HFF-Myc (cell line): ENCODE data around the gene LRPAP1.
"Not testable (repeated sequence)": the region's sequence is repeated elsewhere in the genome, so short reads cannot be mapped to it uniquely, and the experiment has no call there.

Experiments
- DNase-seq: peaks from one replicate; pipeline ENCODE4 v3.0.0-alpha.2; 2011; ENCODE audit warnings: low read depth; ENCODE audit errors: extremely low read depth
- H3K4me3 ChIP-seq: replicated peaks from 2 replicates; pipeline ENCODE4 v1.5.1; 2011; ENCODE audit warnings: low read depth, mild to moderate bottlenecking, control low read depth, low read length
- CTCF ChIP-seq: IDR thresholded peaks from 2 replicates; pipeline ENCODE4 v1.5.1; 2012; ENCODE audit warnings: mild to moderate bottlenecking, low read depth, low read length, control low read depth; ENCODE audit errors: missing control alignments

Gene LRPAP1, protein sequence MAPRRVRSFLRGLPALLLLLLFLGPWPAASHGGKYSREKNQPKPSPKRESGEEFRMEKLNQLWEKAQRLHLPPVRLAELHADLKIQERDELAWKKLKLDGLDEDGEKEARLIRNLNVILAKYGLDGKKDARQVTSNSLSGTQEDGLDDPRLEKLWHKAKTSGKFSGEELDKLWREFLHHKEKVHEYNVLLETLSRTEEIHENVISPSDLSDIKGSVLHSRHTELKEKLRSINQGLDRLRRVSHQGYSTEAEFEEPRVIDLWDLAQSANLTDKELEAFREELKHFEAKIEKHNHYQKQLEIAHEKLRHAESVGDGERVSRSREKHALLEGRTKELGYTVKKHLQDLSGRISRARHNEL

GRCh38 chr4:3531879-3532750 is at the start of gene LRPAP1:
Gene LRPAP1 (minus strand): TSS chr4:3532422. CDS start chr4:3532412, 10 bp downstream.
- TF ChIP-seq CTCF: no peak
- peak within 1 kb of the TSS; percentile 73 for H3K4me3 ChIP-seq
- DNase-seq: peak; percentile 63

DNA sequence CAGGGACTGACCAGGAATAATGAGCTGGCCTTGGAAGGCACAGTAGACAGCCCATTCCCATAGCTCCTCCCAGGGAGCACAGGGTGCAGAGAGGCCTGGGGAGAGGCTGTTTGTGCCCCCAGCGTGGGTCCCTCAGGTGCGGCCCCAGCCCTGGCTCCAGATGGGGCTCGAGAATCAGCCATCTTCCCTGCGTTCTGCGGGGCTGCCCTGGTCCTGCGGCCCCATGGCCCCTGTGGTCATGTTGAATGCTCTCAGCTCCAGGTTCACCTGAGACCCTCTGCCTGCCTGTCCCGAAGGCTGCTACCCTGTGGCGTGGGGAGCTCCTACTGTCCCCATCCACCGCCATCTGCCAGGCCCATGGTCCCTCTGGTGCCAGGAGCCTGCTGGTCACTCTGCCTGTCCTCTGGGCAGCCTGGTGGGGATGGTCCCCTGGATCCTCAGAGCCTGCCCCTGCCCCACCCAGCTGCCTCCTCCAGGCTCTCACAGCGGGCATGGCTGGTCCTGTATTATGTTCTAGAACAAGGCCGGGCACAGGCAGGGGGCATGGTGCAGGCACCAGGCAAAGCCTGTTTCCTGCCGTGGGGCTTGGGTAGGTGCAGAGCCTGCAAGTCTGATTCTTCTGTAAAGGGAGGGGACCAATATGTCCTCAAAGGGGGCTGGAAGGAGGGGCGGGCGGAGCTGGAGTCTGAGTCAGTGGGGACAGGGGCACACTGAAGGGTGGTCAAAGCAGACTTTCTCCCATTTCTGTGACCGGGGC is 49.3 kb upstream of the LRPAP1 start:
- not testable (repeated sequence) for DNase-seq

GRCh38 chr4:3580859-3581258 is 48.6 kb upstream of the LRPAP1 start:
- not testable (repeated sequence) for DNase-seq, H3K4me3 ChIP-seq

More for the DNA sequence above, 49.3 kb upstream of the LRPAP1 start:
- H3K4me3 ChIP-seq: not testable (repeated sequence)

DNA sequence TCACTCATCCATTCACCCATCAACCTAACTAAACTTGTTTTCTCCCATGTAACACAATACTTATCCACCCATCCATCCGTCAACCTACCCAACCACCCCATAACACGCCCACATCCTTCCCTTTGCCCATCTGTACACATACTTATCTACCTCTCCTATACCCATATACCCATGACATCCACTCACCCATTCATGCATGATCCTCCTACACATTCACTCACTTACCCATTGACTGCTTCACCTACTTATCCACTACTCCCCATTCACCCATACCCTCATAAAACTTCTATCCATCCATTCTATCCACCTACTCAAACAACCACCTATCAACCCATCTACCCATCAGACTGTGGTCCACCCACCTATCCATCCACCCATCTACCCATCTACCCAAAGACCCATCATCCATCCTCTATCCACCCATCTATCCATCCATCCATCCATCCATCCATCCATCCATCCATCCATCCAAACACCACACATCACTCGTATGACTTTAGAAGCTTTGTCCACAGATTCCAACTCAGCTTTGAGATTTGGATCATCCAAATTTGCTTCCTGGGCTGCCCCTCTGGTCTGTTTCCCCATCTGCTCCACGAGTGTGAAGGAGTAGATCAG is 46.4 kb upstream of the LRPAP1 start:
- DNase-seq, H3K4me3 ChIP-seq: not testable (repeated sequence)

GRCh38 chr4:3578052-3578451 is 45.8 kb upstream of the LRPAP1 start:
- not testable (repeated sequence) for H3K4me3 ChIP-seq, DNase-seq

DNA sequence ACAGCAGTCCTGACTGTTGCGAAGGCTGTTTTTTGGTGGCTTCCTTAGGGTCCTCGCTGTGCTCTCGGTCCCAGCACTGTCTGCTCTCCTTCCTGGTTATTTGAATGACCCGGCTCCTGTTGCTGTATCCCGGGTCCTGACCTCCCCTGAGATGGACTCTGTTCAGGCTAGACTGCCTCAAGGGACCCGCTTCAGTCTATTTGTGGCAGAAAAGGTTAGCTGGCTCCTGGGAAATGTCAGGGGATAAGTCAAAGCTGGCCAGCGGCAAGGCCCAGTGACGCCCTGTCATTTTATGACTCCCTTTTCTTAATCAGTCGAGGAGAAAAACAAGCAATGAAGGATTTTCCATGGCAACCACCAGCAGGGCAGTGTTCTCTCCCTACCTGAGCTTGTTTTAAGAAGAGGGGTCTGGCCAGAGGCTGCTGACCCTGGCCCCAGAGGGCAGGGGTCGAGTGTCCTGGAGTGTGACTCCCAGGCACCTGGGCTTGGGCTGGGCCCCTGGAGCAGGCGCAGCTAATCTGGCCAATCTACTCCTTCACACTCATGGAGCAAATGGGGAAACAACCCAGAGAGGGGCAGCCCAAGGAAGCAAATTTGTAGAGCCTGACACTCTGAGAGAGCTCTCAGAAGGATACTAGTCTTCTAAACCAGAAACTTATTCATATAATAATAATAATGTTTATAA is 45.1 kb upstream of the LRPAP1 start:
- H3K4me3 ChIP-seq, DNase-seq: not testable (repeated sequence)

DNA sequence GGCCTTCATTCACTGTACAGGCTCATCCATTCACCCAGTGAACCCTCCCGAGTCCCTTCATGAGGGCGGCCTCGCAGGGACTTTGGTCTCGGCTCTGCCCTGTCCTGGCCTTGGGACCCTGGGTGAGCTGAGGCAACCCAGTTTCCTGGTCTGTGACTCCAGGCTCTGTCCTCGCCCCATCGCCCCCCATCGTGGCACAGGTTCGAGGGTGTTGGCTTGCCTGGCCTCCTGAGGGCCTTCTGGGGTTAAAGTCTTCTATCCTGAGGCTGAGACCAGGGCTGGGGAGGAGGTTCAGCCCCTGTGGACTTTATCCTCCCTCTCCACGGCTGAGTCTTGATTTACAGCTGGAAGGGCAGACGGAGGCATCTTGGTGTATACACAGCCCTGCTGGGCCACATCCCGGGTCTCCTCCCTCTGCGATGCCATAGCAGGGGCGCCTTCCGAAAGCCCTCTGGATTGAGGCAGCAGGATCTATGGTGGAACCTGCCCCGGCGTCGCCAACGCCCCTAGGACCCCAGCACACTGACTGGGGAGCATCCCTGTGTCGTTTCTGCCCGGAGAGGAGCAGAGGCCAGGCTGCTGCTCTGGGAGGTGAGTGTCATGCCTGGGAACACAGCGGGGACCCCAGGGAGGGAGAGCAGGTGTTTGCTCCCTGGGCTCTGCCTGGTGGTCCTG is 44.4 kb upstream of the LRPAP1 start:
- DNase-seq, H3K4me3 ChIP-seq: not testable (repeated sequence)

- DNase-seq: not testable (repeated sequence)
Measured at GRCh38 chr4:3575426-3576369, 43.5 kb upstream of the LRPAP1 start.

DNA sequence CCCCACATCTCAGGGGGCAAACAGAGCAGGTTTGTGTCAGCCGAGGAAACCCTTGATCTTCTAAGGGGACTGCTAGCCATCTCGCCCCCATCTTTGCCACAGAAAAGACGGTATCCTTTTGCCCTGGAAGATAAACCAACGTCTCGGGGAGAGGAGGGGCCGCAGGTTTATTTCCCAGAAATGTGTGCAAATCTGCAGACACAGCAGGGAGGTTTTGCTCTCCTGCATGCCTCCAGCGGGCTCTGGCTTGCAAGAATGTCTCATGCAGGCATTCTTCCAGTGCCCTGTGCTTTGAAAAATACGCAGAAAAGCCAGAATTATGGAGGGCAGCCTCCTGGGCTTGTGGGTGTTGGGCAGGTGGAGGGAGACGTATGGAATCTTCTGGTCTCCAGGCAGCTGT is 42.6 kb upstream of the LRPAP1 start:
- DNase-seq, H3K4me3 ChIP-seq: not testable (repeated sequence)

More at GRCh38 chr4:3575426-3576369, 43.5 kb upstream of the LRPAP1 start:
- H3K4me3 ChIP-seq: not testable (repeated sequence)

DNA sequence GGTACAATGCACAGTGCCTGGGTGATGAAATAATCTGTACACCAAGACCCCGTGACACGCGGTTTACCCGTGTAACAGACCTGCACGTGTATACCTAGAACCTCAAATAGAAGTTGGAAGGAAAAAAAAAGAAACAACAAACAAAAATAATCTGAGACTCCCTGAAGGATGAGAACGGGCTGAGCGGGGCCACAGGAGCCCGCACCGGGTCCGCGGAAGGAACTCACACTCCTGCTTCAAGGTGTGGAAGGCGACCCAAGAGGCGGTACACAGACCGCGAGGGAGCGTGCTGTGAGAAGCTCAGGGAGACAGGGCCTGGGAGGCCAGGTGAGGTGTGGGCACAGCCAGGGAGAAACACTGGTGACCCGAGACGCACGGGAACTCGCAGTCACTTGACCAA is 42.1 kb upstream of the LRPAP1 start:
- DNase-seq, H3K4me3 ChIP-seq: not testable (repeated sequence)
